Heart left ventricle (tissue), 13 donors: Measurements from ENCODE around the gene RPS2.

Experiments used
- CTCF ChIP-seq, 12 donors: fragments of 200-600 bp; sonication (generic) in 4 of 12; IDR thresholded peaks; one replicate each; pipeline versions ENCODE4 v1.5.0 to v1.8.0; 2018 to 2022; ENCODE audit warnings: antibody characterized with exemption in 12 of 12, mild to moderate bottlenecking in 5 of 12
- POLR2A ChIP-seq, 2 donors: fragments of 450-650 bp; IDR thresholded peaks; one replicate each; pipeline ENCODE4 v1.6.1; 2017; ENCODE audit warnings: antibody characterized with exemption in 2 of 2, mild to moderate bottlenecking in 2 of 2, moderate library complexity in 2 of 2
- donor health status: ischemic (EF 13 %, LVEDD 7.1; RV severe dilation, severe dysfunction).
- donor health status: DM: no; HTN: yes; CAD: no.
- donor health status: DM: no; HTN: no; CAD: no.
- donor health status: ischemic (EF 25% LVEDD 6.9; RV normal size, moderate dysfunction).
- donor health status: ischemic (EF 25% LVEDD 5.7; RV mildly dilated, moderate dysfunction).
- donor health status: ischemic (EF 35%, LVEDD 5.7; RV mildly dilated, moderate dysfunction).
- donor health status: nonischemic (EF 11% LVEDD 7.7; RV severe dilation, severe dysfunction).
- donor health status: DM: yes; HTN: yes; CAD: no.
- donor health status: PGD.
- donor health status: ischemic (EF 29% LVEDD 5.4; RV normal size, mild dysfunction).
- donor health status: nonischemic (EF 23%, LVEDD 6.1; RV moderate dilation, normal function).

GRCh38 chr16:1985466-1986150, 21.0 kb upstream of the RPS2 start:
- no peak for TF ChIP-seq CTCF (IDR thresholded peaks at IDR 0.05)
- no peak for TF ChIP-seq POLR2A (IDR thresholded peaks at IDR 0.05)
